Chondrocyte (in vitro differentiated cells): Measurements from ENCODE around the gene SUFU. TPM values are rescaled to one million over a fixed set of nuclear protein-coding genes. Genes with fewer than 3 reads are reported as not detected.
A peak's percentile ranks its signal among the peaks of the same experiment; 100 is the strongest.

Experiments
- DNase-seq: peaks from one replicate; pipeline ENCODE4 v3.0.0; 2021; ENCODE audit warnings: mixed read lengths, low spot score
- H3K27ac Mint-ChIP-seq: one replicate; pipeline ENCODE4 v1.8.0; 2021; ENCODE audit warnings: mild to moderate bottlenecking, moderate library complexity, mixed read lengths; ENCODE audit not compliant: unreplicated experiment
- H3K27me3 Mint-ChIP-seq: 2 replicates; pipeline ENCODE4 v1.8.0; 2021; ENCODE audit warnings: low read depth, mixed read lengths
- H3K36me3 Mint-ChIP-seq: 2 replicates; pipeline ENCODE4 v1.8.0; 2021; ENCODE audit warnings: low read depth, mixed read lengths
- H3K4me1 Mint-ChIP-seq: 2 replicates; pipeline ENCODE4 v1.8.0; 2021; ENCODE audit warnings: low read depth, mild to moderate bottlenecking, mixed read lengths
- H3K4me3 Mint-ChIP-seq: one replicate; pipeline ENCODE4 v1.8.0; 2021; ENCODE audit warnings: mild to moderate bottlenecking, moderate library complexity, mixed read lengths; ENCODE audit not compliant: unreplicated experiment
- H3K9me3 Mint-ChIP-seq: 2 replicates; pipeline ENCODE4 v1.8.0; 2021; ENCODE audit warnings: low read depth, mixed read lengths
- total RNA-seq: library from RNA; stranded (reverse); gene quantifications from 3 replicates; pipeline ENCODE4 v1.2.1, GENCODE V29; 2021
- TF ChIP-seq, protein P1 (sequence below): fragments of 200-600 bp; sonication (generic); IDR thresholded peaks from 2 replicates; pipeline ENCODE4 v1.5.0; 2021; ENCODE audit warnings: antibody characterized with exemption, mild to moderate bottlenecking, moderate library complexity

Gene SUFU
- total RNA-seq, 1 donor from 2014 or later, result 15.5 TPM

DNA sequence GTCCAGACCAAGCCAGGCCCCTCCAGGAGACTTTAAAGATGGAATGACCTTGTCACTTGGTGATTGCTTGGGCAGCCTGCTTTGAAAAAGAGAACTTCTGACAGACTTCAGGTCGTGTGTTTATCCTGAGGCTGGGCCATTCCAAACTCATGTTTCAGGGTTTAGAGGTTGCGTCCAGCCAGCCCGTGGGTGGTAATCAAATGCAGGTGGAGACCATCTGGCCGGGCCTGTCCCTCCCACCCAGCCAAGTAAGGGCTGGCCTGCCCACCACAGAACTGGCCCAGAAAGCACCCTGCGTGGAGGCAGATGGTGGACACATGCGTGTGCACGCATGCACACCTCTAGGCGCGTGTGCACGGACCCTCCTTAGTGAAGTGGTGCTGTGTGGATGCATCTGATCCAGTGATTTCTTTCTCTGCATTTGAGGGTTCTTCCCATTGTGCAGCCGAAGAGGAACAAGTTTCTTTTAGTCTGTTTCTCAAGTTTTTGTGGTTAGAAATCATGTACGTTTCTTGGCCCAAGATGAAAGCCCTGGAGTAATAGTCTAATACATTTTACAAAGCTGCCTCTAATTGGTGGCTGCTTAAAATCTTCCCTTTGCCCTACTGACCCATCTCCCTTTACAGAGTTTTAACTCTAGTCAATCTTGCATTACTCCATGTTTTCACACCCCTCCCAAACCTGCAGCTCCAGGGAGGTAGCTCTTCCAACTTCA, 43.0 kb downstream of the SUFU start:
- Mint-ChIP-seq H3K36me3 (peaks cover 7% of the 10 kb centered on the region), H3K27ac (no peak overlapping the region), H3K27me3 (no peaks in the 10 kb centered on the region), H3K4me1 (peaks cover 27% of the 10 kb centered on the region), H3K9me3 (no peaks in the 10 kb centered on the region), H3K4me3 (no peak overlapping the region)
- DNase-seq, result peak; percentile 66
- TF ChIP-seq, protein P1, sequence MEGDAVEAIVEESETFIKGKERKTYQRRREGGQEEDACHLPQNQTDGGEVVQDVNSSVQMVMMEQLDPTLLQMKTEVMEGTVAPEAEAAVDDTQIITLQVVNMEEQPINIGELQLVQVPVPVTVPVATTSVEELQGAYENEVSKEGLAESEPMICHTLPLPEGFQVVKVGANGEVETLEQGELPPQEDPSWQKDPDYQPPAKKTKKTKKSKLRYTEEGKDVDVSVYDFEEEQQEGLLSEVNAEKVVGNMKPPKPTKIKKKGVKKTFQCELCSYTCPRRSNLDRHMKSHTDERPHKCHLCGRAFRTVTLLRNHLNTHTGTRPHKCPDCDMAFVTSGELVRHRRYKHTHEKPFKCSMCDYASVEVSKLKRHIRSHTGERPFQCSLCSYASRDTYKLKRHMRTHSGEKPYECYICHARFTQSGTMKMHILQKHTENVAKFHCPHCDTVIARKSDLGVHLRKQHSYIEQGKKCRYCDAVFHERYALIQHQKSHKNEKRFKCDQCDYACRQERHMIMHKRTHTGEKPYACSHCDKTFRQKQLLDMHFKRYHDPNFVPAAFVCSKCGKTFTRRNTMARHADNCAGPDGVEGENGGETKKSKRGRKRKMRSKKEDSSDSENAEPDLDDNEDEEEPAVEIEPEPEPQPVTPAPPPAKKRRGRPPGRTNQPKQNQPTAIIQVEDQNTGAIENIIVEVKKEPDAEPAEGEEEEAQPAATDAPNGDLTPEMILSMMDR, result no peak

DNA sequence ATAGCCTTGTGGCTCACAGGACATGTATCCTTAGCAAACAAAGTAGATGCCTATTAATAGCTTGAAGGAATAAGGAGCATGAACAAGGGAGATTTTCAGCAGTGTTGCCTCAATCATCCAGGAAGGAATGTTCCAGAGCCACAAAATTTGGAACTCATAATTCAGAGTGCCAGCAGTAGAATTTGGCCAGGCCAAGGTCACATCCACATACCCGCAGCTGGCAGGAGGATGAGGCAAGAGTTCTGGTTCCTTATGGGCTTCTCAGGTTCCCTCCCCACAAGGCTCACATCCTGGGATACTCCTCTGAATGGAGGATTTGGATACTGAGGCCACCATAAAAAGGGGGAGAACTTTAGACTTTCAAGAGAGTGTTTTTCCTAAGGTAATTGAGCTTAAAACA, 45.8 kb downstream of the SUFU start:
- Mint-ChIP-seq H3K27ac (no peak overlapping the region), H3K4me3 (no peak overlapping the region), H3K4me1 (peaks cover 19% of the 10 kb centered on the region), H3K36me3 (peaks cover 12% of the 10 kb centered on the region), H3K9me3 (no peaks in the 10 kb centered on the region), H3K27me3 (no peaks in the 10 kb centered on the region)
- no peak for DNase-seq
- TF ChIP-seq, protein P1, result no peak

DNA sequence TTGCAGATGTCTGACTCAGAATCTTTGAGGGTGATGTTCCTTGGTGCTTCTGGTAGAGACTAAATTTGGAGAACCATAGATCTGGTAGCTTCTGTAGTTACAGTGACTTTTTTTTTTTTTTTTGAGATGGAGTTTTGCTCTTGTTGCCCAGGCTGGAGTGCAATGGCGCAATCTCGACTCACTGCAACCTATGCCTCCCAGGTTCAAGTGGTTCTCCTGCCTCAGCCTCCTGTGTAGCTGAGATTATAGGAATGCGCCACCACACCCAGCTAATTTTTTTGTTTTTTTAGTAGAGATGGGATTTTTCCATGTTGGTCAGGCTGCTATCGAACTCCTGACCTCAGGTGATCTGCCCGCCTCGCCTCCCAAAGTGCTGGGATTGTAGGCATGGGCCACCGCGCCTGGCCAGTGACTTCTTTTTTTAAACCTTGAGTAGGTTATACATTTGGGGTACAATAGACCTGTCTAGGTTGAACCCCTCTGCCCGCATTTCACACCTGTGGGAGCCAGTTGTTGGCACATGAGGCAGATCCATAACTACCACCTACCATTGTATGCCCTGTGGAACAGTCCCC, 47.0 kb downstream of the SUFU start:
- DNase-seq, result no peak
- Mint-ChIP-seq H3K4me3 (no peak overlapping the region), H3K4me1 (peaks cover 22% of the 10 kb centered on the region), H3K9me3 (no peaks in the 10 kb centered on the region), H3K36me3 (peaks cover 12% of the 10 kb centered on the region), H3K27ac (no peak overlapping the region), H3K27me3 (no peaks in the 10 kb centered on the region)
- TF ChIP-seq, protein P1, result no peak

DNA sequence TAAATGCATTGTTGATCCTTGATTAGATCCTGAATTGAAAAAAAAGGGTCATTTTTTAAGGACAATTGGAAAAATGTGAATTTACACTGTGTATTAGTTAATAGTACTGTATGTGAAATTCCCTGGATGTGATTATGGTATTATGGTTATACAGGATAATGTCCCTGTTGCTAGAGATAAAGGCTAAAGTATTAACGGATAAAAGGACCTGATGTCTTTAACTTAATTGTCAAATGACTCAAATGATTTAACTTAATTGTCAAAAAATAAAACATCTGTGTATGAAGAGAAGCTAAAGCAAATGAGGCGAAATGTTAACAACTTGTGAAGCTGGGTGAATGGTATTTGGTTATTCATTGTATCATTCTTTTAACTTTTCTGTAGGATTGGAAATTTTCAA, 48.8 kb downstream of the SUFU start:
- Mint-ChIP-seq H3K4me1 (peaks cover 17% of the 10 kb centered on the region), H3K4me3 (no peak overlapping the region), H3K27ac (no peak overlapping the region), H3K36me3 (peaks cover 12% of the 10 kb centered on the region), H3K9me3 (no peaks in the 10 kb centered on the region), H3K27me3 (no peaks in the 10 kb centered on the region)
- TF ChIP-seq, protein P1, result no peak
- no peak for DNase-seq

DNA sequence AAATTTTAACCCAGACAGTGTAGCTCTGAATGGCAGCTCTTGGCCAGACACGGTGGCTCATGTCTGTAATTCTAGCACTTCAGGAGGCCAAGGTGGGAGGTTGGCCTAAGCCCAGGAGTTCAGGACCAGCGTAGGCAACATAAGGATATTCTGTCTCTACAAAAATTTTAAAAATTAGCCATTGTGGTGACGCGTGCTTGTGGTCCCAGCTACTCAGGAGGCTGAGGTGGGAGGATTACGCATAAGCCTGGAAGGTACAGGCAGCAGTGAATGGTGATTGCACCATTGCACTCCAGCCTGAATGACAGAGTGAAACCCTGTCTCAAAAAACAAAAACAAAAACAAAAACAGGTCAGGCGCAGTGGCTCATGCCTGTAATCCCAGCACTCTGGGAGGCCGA, 50.0 kb downstream of the SUFU start:
- peaks cover 17% of the 10 kb centered on the region for H3K4me1 Mint-ChIP-seq
- no peak overlapping the region for H3K27ac Mint-ChIP-seq
- DNase-seq, result no peak
- peaks cover 12% of the 10 kb centered on the region for H3K36me3 Mint-ChIP-seq
- TF ChIP-seq, protein P1, result no peak
- H3K4me3 Mint-ChIP-seq, result no peak overlapping the region
- no peaks in the 10 kb centered on the region for H3K9me3 Mint-ChIP-seq
- no peaks in the 10 kb centered on the region for H3K27me3 Mint-ChIP-seq
